Skeletal muscle tissue (tissue), 4 donors: ENCODE measurements around the gene SLC43A3. TPM values are rescaled to one million over a fixed set of nuclear protein-coding genes. Genes with fewer than 3 reads are reported as not detected.

Experiments used
- H3K27ac ChIP-seq: one replicate; pipeline ENCODE4 v1.7.0; 2013; ENCODE audit warnings: mild to moderate bottlenecking, low read depth, low read length, inconsistent platforms
- H3K27me3 ChIP-seq, 3 donors: one replicate each; pipeline ENCODE4 v1.7.0; 2013; ENCODE audit warnings: low read length in 3 of 3; ENCODE audit not compliant: control insufficient read depth in 3 of 3, insufficient read depth in 3 of 3
- H3K36me3 ChIP-seq, 3 donors: one replicate each; pipeline ENCODE4 v1.7.0; 2013; ENCODE audit warnings: low read length in 3 of 3; ENCODE audit not compliant: control insufficient read depth in 3 of 3, insufficient read depth in 3 of 3
- H3K4me1 ChIP-seq, 3 donors: one replicate each; pipeline ENCODE4 v1.7.0; 2013; ENCODE audit warnings: low read length in 3 of 3, mild to moderate bottlenecking in 3 of 3; ENCODE audit not compliant: control insufficient read depth in 3 of 3, insufficient read depth in 3 of 3
- H3K4me3 ChIP-seq, 3 donors: one replicate each; pipeline ENCODE4 v1.7.0; 2013; ENCODE audit warnings: low read length in 3 of 3
- H3K9ac ChIP-seq, 3 donors: one replicate each; pipeline ENCODE4 v1.7.0; 2013; ENCODE audit warnings: low read length in 3 of 3, mild to moderate bottlenecking in 3 of 3, moderate library complexity in 2 of 3, low read depth in 1 of 3
- H3K9me3 ChIP-seq, 3 donors: one replicate each; pipeline ENCODE4 v1.7.0; 2013; ENCODE audit warnings: low read length in 3 of 3; ENCODE audit not compliant: control insufficient read depth in 3 of 3
- total RNA-seq: library from RNA; depleted of rRNA; stranded (reverse); fragments of >200 nt; gene quantifications from one replicate; pipeline ENCODE4 v1.2.3, GENCODE V29; 2014
- donor health status: Osteomylitis.

SLC43A3 gene
- total RNA-seq, 1 donor from 2014 or later: 15.1 TPM

DNA sequence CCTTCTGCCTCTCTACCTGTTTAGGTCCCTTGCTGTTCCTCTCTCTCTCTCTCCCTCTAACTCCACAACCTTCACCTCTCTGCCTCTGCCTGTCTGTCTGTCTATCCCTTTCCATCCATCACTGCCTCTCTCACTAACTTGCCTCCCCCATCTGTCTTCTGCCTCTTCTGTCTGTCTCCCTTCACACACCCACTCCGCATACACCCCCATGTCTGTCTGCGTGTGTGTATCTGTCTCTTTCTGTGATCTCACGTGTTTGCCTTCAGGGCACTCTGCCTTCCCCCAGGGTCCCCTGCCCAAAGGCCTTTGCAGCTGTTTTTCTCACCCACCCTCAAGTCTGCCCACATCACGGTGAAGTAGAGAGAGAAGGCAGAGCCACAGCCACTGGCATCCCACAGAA is 41.4 kb upstream of the SLC43A3 start:
- Histone ChIP-seq H3K36me3 (no peaks in the 10 kb centered on the region), H3K27me3 (peaks cover 0 to 10% (median 2%) of the 10 kb centered on the region in 3 donors), H3K4me1 (peaks cover 0 to 5% (median 4%) of the 10 kb centered on the region in 3 donors), H3K27ac (no peak overlapping the region), H3K9me3 (no peaks in the 10 kb centered on the region), H3K9ac (no peak overlapping the region), H3K4me3 (no peak overlapping the region)

GRCh38 chr11:57467508-57468157 is 40.7 kb upstream of the SLC43A3 start:
- Histone ChIP-seq H3K9ac (no peak overlapping the region), H3K36me3 (no peaks in the 10 kb centered on the region), H3K4me3 (no peak overlapping the region), H3K27ac (no peak overlapping the region), H3K4me1 (peaks cover 0 to 5% (median 4%) of the 10 kb centered on the region in 3 donors), H3K9me3 (no peaks in the 10 kb centered on the region), H3K27me3 (peaks cover 0 to 8% (median 4%) of the 10 kb centered on the region in 3 donors)

DNA sequence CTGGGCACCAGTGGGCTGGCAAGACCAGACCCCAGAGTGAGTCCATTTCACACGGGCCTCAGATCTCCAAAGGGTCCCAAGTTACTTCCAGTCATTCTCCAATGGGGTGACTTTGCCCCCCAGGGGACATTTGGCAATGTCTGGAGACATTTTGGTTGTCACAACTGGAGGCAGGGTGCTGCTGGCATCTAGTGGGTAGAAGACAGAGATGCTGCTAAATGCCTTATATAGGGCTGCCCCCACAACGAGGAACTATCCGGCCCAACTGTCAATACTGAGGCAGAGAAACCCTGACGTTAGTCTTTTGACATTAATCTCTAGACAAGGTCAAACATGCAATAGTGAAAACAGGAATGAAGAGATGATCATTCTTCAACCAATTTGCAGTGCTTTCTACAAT is 39.8 kb upstream of the SLC43A3 start:
- H3K27ac ChIP-seq: no peak overlapping the region
- H3K27me3 ChIP-seq: peaks cover 4 to 12% (median 10%) of the 10 kb centered on the region in 3 donors
- H3K9ac ChIP-seq: no peak overlapping the region
- H3K4me3 ChIP-seq: no peak overlapping the region
- H3K9me3 ChIP-seq: no peaks in the 10 kb centered on the region
- H3K4me1 ChIP-seq: peaks cover 0 to 5% (median 4%) of the 10 kb centered on the region in 3 donors
- no peaks in the 10 kb centered on the region for H3K36me3 ChIP-seq

GRCh38 chr11:57464539-57465181 is 37.7 kb upstream of the SLC43A3 start:
- Histone ChIP-seq H3K27me3 (peaks cover 14 to 22% (median 17%) of the 10 kb centered on the region in 3 donors), H3K4me3 (no peak overlapping the region), H3K4me1 (peaks cover 4 to 11% (median 10%) of the 10 kb centered on the region in 3 donors), H3K27ac (no peak overlapping the region), H3K36me3 (no peaks in the 10 kb centered on the region), H3K9me3 (no peaks in the 10 kb centered on the region), H3K9ac (no peak overlapping the region)

- H3K4me1 ChIP-seq: peaks cover 10 to 18% (median 18%) of the 10 kb centered on the region in 3 donors
- no peak overlapping the region for H3K4me3 ChIP-seq
- no peak overlapping the region for H3K9ac ChIP-seq
- H3K36me3 ChIP-seq: no peaks in the 10 kb centered on the region
- H3K27me3 ChIP-seq: peaks cover 21 to 29% (median 24%) of the 10 kb centered on the region in 3 donors
- H3K27ac ChIP-seq: no peak overlapping the region
- H3K9me3 ChIP-seq: no peaks in the 10 kb centered on the region
Observed at GRCh38 chr11:57463671-57464538, 37.0 kb upstream of the SLC43A3 start.

GRCh38 chr11:57462597-57462996 is 35.7 kb upstream of the SLC43A3 start:
- Histone ChIP-seq H3K4me3 (no peak overlapping the region), H3K4me1 (peaks cover 17 to 26% (median 24%) of the 10 kb centered on the region in 3 donors), H3K27me3 (peaks cover 23 to 36% (median 27%) of the 10 kb centered on the region in 3 donors), H3K27ac (no peak overlapping the region), H3K9me3 (no peaks in the 10 kb centered on the region), H3K9ac (no peak overlapping the region), H3K36me3 (no peaks in the 10 kb centered on the region)

DNA sequence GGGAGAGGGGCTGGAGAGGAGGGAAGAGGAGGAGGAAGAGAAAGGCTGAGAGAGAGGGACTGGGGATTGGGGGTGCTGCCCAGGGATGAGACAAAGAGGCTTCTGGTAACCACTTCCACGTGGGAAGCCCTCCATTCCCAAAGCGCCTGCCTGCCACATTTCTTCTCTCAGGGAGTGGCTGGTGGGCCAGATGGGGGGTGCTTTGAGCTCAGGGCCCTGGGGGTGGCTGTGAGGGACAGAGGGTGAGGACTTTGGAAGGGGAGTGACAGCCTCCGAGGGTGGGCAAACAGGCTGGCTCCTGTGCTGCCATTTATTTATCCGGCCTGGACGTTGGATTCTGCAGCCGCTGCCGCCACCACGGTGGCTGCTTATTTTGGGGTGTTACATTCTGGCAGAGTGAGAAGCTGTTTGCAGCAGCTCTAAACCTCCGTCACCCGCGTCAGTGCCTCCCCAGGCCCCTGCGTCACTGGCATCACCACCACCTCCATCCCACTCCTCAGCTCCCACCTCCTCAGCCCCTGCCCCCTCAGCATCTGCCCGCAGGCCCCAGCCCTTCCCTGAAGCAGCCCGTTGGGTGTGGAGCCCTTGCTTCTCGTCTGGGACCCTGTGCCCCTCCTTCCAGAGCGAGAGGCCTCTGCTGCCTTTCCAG is 35.0 kb upstream of the SLC43A3 start:
- Histone ChIP-seq H3K9ac (no peak overlapping the region), H3K4me1 (peaks cover 20 to 32% (median 26%) of the 10 kb centered on the region in 3 donors), H3K27me3 (peaks cover 23 to 38% (median 27%) of the 10 kb centered on the region in 3 donors)

GRCh38 chr11:57460758-57461749 is 34.1 kb upstream of the SLC43A3 start:
- no peaks in the 10 kb centered on the region for H3K9me3 ChIP-seq
- peaks cover 20 to 32% (median 26%) of the 10 kb centered on the region in 3 donors for H3K4me1 ChIP-seq
- peak overlapping the region in 1 of 3 donors; percentile 25 for H3K9ac ChIP-seq
- no peak overlapping the region for H3K27ac ChIP-seq
- H3K36me3 ChIP-seq: no peaks in the 10 kb centered on the region
- peak overlapping the region in 2 of 3 donors; percentile 13 to 20 for H3K4me3 ChIP-seq
- peaks cover 23 to 40% (median 30%) of the 10 kb centered on the region in 3 donors for H3K27me3 ChIP-seq

More for the DNA sequence above, 35.0 kb upstream of the SLC43A3 start:
- no peaks in the 10 kb centered on the region for H3K36me3 ChIP-seq
- no peak overlapping the region for H3K27ac ChIP-seq
- H3K9me3 ChIP-seq: no peaks in the 10 kb centered on the region
- no peak overlapping the region for H3K4me3 ChIP-seq
